Left ventricle myocardium inferior (tissue), 1 donor: ENCODE data around the gene MYO5C. TPM values are rescaled to one million over a fixed set of nuclear protein-coding genes. Genes with fewer than 3 reads are reported as not detected.

ENCODE experiments used
- DNase-seq: peaks from one replicate; pipeline ENCODE4 v3.0.0-alpha.2; 2020
- H3K27ac ChIP-seq: fragments of 200-600 bp; replicated peaks from 2 replicates; pipeline ENCODE4 v1.8.0; 2021
- H3K27me3 ChIP-seq: fragments of 200-600 bp; 2 replicates; pipeline ENCODE4 v1.8.0; 2021; ENCODE audit warnings: low read depth
- H3K36me3 ChIP-seq: fragments of 200-600 bp; 2 replicates; pipeline ENCODE4 v1.8.0; 2021
- H3K4me1 ChIP-seq: fragments of 200-600 bp; 2 replicates; pipeline ENCODE4 v1.8.0; 2021
- H3K4me3 ChIP-seq: fragments of 200-600 bp; 2 replicates; pipeline ENCODE4 v1.8.0; 2021; ENCODE audit warnings: mild to moderate bottlenecking, moderate library complexity
- H3K9me3 ChIP-seq: fragments of 200-600 bp; replicated peaks from 2 replicates; pipeline ENCODE4 v1.8.0; 2021
- intact Hi-C: fragments of 100-400 bp; cut with micrococcal nuclease; formaldehyde crosslinking; loops from one replicate; pipeline ENCODE4 v1.11.0; 2022
- total RNA-seq: library from RNA; stranded (reverse); fragmentation: NEBNext Ultra II Directional; extraction: Animal tissue kit (Norgen Biotek cat#: 25700); gene quantifications from one replicate; pipeline ENCODE4 v1.2.1, GENCODE V29; 2021
- TF ChIP-seq, protein P1 (sequence below): fragments of 200-600 bp; IDR thresholded peaks from 2 replicates; pipeline ENCODE4 v1.8.0; 2021; ENCODE audit warnings: antibody characterized with exemption, mild to moderate bottlenecking, borderline replicate concordance
- donor health status: DM: no; HTN: yes; CAD: no; lungs with severe emphysema.

The MYO5C gene
- total RNA-seq, 1 donor from 2014 or later = 2.9 TPM

DNA sequence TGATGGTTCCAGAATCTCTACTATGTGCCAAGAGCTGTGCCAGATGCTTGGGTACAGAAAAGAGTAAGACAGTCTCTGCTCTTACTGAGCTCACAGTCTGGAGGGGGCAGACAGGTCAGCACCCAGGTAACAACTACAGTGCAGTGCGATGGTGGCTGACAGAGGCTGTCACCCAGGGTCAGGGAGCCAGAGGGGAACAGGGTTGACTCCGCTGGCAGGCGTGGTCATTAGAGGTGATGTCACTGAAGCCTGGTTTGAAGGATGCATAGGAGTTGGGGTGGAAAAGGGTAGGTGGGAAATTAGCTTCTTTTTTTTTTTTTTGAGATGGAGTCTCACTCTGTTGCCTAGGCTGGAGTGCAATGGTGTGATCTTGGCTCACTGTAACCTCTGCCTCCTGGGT is 136.0 kb downstream of the MYO5C start:
- DNase-seq = no peak
- Histone ChIP-seq H3K9me3 (no peaks in the 10 kb centered on the region), H3K4me3 (no peak overlapping the region), H3K36me3 (peaks cover 10% of the 10 kb centered on the region), H3K27ac (no peak overlapping the region), H3K4me1 (peaks cover 7% of the 10 kb centered on the region), H3K27me3 (no peaks in the 10 kb centered on the region)
- intact Hi-C loops = no loop called here
- TF ChIP-seq, protein P1, sequence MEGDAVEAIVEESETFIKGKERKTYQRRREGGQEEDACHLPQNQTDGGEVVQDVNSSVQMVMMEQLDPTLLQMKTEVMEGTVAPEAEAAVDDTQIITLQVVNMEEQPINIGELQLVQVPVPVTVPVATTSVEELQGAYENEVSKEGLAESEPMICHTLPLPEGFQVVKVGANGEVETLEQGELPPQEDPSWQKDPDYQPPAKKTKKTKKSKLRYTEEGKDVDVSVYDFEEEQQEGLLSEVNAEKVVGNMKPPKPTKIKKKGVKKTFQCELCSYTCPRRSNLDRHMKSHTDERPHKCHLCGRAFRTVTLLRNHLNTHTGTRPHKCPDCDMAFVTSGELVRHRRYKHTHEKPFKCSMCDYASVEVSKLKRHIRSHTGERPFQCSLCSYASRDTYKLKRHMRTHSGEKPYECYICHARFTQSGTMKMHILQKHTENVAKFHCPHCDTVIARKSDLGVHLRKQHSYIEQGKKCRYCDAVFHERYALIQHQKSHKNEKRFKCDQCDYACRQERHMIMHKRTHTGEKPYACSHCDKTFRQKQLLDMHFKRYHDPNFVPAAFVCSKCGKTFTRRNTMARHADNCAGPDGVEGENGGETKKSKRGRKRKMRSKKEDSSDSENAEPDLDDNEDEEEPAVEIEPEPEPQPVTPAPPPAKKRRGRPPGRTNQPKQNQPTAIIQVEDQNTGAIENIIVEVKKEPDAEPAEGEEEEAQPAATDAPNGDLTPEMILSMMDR = no peak

DNA sequence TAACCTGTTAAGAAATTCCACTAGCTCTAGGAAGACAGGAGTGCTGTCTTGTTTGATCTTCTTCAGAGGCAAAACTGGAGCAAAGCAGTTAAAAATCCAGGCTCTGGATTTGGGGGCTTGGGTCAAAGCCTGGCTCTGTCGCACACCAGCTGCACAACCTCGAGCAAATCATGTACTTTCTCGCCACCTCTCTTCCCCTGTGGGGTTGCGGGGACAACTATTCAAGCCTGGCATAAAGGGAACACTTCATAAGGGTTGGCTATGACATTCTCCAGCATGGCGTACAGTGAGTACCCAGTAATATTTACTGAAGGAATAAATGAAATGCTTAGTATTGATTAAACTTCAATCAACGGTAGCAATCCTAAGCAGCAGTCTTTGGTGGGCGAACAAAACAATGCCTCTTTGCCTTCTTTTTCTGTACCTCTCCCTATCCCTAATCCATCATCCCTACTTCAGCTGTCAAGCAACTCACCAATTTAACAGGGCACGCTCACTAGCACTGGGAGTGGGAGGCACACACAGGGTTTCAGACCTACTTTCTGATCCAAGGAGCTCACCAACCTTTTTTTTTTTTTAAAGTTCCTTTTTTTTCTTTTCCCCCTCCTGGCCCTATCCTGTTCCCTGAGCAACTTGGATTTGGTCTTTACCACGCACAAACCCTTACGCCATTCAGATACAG is 137.4 kb downstream of the MYO5C start:
- Histone ChIP-seq H3K4me1 (peaks cover 7% of the 10 kb centered on the region), H3K9me3 (no peaks in the 10 kb centered on the region), H3K4me3 (no peak overlapping the region), H3K36me3 (peaks cover 4% of the 10 kb centered on the region), H3K27ac (no peak overlapping the region), H3K27me3 (no peaks in the 10 kb centered on the region)
- TF ChIP-seq, protein P1 = no peak
- intact Hi-C loops = no loop called here
- no peak for DNase-seq

DNA sequence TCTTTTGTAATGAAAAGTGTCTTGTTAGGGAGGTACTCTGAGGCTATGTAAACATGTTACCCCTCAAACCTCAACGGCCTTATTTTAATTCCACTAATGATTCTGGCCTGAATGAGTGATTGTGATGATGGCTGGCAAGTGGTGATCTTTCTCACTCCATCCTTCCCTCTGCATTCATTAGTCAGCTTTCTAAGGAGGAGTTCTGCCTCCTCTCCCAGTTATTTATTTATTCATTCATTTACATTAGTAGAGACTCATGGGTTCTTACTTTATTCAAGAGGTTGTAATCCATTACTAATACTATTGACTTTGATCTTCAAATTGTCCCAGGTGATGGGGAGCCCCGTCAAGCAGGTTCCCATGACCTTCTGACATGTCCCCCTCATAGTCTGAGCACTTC is 139.7 kb downstream of the MYO5C start:
- Histone ChIP-seq H3K4me1 (peaks cover 7% of the 10 kb centered on the region), H3K36me3 (peaks cover 11% of the 10 kb centered on the region), H3K4me3 (no peak overlapping the region), H3K27me3 (no peaks in the 10 kb centered on the region), H3K9me3 (no peaks in the 10 kb centered on the region), H3K27ac (no peak overlapping the region)
- DNase-seq = no peak
- intact Hi-C loops = no loop called here
- TF ChIP-seq, protein P1 = no peak

DNA sequence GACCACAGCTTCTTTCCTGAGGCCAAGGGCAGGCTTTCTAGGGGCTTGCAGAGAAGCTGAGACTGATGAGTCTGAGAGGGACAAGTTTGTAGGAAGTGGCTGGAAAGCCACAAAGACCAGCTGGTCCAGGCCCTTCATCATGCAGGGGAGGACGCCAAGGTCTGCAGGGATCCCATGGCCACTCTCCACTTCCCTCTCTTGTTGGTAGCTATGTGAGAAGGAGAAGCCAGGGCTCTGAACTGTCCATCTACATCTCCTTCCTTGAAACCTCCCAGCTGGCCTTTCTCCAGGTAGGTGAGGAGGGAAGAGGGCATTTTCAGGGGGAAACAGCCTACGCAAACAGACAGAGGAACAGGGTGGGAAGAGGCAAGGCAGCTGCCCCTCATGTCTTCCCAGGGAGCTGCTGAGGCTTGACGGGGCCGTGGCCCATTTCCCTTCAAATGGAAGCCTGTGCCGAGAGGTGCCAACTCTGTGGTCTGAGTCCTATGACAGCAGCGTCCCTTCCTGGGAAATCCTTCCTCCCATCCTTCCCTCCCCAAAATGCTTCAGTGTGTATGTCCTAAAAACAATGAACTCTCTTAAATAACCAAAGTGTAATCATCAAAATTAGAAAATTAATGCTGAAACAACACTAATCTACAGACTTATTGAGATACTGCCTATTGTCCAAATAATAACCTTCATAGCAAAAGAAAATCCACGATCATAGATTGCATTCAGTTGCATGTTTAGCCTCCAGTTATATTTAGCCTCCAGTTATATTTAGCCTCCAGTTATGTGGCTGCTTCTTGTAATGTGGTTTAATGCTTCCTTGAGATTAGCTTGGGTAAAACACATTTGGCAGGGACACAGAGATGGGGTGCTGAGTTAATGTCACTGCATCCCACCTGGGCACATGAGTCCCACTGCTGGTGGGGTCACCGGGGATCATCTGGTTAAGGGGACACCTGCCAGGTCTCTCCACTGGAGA is 140.4 kb downstream of the MYO5C start:
- TF ChIP-seq, protein P1 = no peak
- Histone ChIP-seq H3K27me3 (no peaks in the 10 kb centered on the region), H3K36me3 (peaks cover 17% of the 10 kb centered on the region), H3K4me1 (peaks cover 7% of the 10 kb centered on the region), H3K4me3 (no peak overlapping the region), H3K9me3 (no peaks in the 10 kb centered on the region), H3K27ac (no peak overlapping the region)
- no peak for DNase-seq
- intact Hi-C loops = no loop called here

DNA sequence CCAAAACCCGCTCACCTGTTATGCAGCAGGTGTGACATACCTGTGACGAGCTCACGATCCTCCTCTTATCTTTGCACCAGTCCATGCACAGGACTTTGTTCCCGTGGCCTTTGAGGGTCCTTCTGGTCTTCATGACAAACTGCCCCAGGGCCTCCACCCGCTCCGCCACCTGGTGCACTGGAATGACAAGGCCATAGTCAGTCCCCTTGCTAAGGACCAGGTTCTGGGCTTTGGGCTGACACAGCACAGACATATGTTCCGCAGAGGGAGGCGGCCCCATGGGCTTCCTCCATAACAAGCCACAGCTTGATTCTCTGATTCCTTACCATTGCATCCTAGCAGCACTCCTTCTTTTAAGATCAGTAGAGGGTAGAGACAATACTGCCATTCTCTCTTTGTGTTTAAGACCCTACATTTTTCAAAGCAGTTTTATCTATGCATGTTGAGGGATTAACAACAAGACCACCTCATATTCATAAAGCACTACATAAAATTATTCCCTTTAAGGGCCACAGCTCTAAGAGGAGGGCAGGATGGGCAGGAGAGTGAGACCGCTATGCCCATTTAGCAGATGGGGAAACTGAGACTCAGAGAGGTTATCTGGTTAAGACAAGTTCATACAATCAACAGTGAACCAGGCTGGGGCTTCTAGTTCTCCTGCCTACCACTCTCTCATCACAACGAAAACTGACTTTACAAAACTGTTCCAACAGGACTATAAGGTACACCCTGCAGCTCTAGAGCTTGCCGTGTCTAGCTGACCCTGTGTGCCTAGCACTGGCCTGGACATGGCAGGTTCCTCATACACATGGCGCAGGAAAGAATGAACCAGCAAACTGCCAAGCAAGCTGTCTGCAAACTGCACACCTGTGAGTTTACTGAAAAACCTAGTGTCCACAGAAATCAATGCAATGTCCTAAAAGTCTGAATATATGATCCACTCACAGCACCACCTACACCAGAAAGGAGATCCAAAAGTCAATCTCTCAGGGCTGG is 141.4 kb downstream of the MYO5C start:
- no peaks in the 10 kb centered on the region for H3K9me3 ChIP-seq
- no peaks in the 10 kb centered on the region for H3K27me3 ChIP-seq
- no peak overlapping the region for H3K4me3 ChIP-seq
- H3K36me3 ChIP-seq = peaks cover 26% of the 10 kb centered on the region
- no peak overlapping the region for H3K27ac ChIP-seq
- peaks cover 7% of the 10 kb centered on the region for H3K4me1 ChIP-seq
- intact Hi-C loops = no loop called here
- no peak for DNase-seq
- TF ChIP-seq, protein P1 = no peak
